Eye (tissue), 1 donor: ENCODE results near the gene PCAT6.
"Not testable (repeated sequence)": the region's sequence is repeated elsewhere in the genome, so short reads cannot be mapped to it uniquely, and the experiment has no call there.

Experiments used
- DNase-seq: peaks from one replicate; pipeline ENCODE4 v3.0.0-alpha.2; 2015

The PCAT6 gene

GRCh38 chr1:202810615-202811295 lies at the start of gene PCAT6:
TSS of gene PCAT6 (plus strand) at chr1:202810954.
- peak; percentile 98 for DNase-seq

GRCh38 chr1:202762019-202762418 lies 48.7 kb upstream of the PCAT6 start:
- DNase-seq, result no peak

- no peak for DNase-seq
Observed at GRCh38 chr1:202765721-202766120, 45.0 kb upstream of the PCAT6 start.

GRCh38 chr1:202770135-202770534 lies 40.6 kb upstream of the PCAT6 start:
- DNase-seq, result no peak

- DNase-seq, result no peak
Observed at GRCh38 chr1:202781180-202781579, 29.6 kb upstream of the PCAT6 start.

- DNase-seq, result no peak
Observed at GRCh38 chr1:202786804-202787203, 23.9 kb upstream of the PCAT6 start.

- DNase-seq, result no peak
Observed at GRCh38 chr1:202788800-202789199, 22.0 kb upstream of the PCAT6 start.

- DNase-seq, result no peak
Observed at GRCh38 chr1:202791077-202791747, 19.5 kb upstream of the PCAT6 start.

GRCh38 chr1:202794051-202794740 lies 16.6 kb upstream of the PCAT6 start:
- DNase-seq, result no peak

GRCh38 chr1:202794931-202795330 lies 15.8 kb upstream of the PCAT6 start:
- DNase-seq, result not testable (repeated sequence)

GRCh38 chr1:202796670-202797069 lies 14.1 kb upstream of the PCAT6 start:
- DNase-seq, result no peak

GRCh38 chr1:202798260-202798659 lies 12.5 kb upstream of the PCAT6 start:
- DNase-seq, result no peak

GRCh38 chr1:202798792-202799331 lies 11.9 kb upstream of the PCAT6 start:
- DNase-seq, result no peak

- no peak for DNase-seq
Observed at GRCh38 chr1:202800742-202801141, 10.0 kb upstream of the PCAT6 start.

- DNase-seq, result no peak
Observed at GRCh38 chr1:202801175-202801574, 9.6 kb upstream of the PCAT6 start.

GRCh38 chr1:202802034-202802433 lies 8.7 kb upstream of the PCAT6 start:
- DNase-seq, result no peak

GRCh38 chr1:202802998-202803932 lies 7.5 kb upstream of the PCAT6 start:
- no peak for DNase-seq

GRCh38 chr1:202804126-202804525 lies 6.6 kb upstream of the PCAT6 start:
- DNase-seq, result no peak

- DNase-seq, result peak; percentile 46
Observed at GRCh38 chr1:202805886-202806844, 4.6 kb upstream of the PCAT6 start.

- peak; percentile 71 for DNase-seq
Observed at GRCh38 chr1:202806845-202807450, 3.8 kb upstream of the PCAT6 start.

- DNase-seq, result peak; percentile 67
Observed at GRCh38 chr1:202807451-202807925, 3.3 kb upstream of the PCAT6 start.
